ENCODE results near the gene XRCC6.
A peak's percentile ranks its signal among the peaks of the same experiment; 100 is the strongest.
"Not testable (repeated sequence)": the region's sequence is repeated elsewhere in the genome, so short reads cannot be mapped to it uniquely, and the experiment has no call there.

The XRCC6 gene

DNA sequence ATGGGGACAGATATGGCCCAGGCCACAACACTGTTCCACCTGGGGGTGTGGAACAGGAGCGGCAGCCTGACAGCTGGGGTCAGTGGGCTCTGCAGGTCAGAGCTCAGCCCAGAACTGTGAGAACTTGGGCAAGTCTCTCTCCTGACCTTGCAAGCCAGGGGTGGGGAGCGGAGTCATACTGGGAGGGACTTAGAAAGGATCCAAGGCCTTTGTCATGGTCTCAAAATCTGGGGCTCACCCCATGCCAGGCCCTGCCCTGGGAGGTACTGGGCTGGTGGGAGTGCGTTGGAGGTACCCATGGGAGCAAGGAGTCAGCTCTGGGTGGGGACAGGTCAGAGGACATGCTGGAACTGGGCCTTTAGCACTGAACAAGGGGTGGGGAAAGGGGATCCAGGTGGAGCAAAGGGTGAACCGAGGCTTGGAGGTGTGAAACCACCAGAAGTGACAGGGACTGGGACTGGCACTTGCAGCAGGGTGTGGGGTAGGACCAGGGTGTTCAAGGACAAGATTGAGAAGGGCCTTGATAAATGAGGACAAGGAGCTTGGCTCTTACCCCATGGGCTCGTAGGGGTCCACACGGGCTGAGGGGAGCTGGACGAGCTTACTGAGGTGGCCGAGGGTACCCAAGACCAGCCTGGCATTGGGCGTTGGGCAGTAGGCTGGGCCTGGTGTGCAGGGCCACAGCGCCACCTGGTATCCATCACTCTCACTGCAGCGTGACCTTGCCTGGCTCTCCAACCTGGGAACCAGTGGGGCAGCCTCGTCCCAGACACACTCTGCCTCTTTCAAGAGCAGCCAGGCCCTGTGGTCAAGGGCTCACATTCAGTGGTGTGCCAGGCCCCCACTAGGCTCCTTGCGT lies 24.1 kb upstream of the XRCC6 start:
- in situ Hi-C loops (cut with HindIII; ENCODE audit: low pct_ligation_motif_present, low pct_unique_long_range_greater_than_20kb, low sequenced_read_pairs) = no loop called here
- DNase-seq = peak; percentile 59

DNA sequence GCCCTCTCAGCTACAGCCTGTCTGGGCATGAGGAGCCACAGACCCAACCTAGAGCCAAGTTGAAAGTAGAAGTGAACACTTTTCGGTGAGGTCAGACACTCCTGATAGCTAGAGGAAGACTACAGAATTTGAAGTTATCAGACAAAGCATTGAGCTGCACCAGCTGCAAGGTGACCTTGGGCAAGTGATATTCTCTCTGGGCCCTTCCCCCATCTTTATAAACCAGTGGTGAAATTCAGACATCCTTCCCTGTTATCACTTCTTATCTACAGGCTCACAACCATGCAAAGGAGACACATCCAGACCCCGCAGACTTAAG lies 23.5 kb upstream of the XRCC6 start:
- DNase-seq = no peak
- in situ Hi-C loops (cut with HindIII; ENCODE audit: low pct_ligation_motif_present, low pct_unique_long_range_greater_than_20kb, low sequenced_read_pairs) = no loop called here

DNA sequence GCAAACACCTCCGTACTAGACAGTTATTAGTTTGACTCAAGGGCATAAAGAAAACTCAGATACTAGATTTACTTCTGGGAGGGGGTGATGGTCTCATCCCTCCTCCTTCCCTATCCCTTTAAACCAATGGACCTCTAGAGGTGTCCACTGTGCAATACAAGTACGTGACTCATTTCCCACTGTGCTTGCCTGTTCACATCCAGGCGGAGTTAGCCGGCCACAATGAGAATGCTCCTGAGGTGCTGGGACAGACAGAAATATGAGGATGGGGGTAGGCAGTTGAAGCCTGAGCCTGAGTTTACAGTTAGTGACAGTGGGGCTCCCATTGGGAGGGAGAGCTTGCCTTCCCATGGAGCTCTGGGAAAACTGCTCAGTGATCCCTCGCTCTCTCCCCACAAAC lies 23.0 kb upstream of the XRCC6 start:
- in situ Hi-C loops (cut with HindIII; ENCODE audit: low pct_ligation_motif_present, low pct_unique_long_range_greater_than_20kb, low sequenced_read_pairs) = no loop called here
- peak; percentile 72 for DNase-seq

DNA sequence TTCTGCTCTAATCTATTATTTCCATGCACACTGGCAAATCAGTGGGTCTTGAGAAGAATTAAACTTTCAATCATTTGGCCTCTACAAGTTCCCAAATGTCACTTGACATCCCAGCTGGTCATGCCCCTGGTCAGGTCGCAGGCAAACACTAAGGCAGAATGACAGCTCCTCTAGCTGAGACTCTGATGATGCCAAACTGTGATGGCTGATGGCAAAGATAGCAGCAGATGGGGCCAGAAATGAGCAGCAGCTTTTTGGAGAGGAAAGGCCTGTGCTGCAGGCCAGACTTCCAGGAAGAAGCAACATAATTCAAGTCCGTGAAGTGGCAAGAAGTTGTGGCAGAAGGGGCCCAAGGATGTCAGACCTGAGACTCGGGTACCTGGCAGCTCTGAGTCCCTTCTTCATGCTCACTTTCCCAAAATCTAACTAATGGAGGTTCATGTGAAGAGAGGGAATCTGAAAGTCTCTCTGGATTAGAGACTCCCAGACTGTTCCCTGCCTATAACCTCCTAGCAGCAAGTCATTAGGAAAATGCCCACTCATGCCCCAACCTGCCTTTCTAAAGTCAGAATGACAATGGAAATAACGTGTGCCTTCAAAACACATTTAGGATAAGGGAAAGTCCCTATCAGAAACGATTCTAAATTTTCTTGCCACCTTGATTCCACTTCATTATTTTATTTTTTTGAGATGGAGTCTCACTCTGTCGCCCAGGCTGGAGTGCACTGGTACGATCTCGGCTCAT lies 22.0 kb upstream of the XRCC6 start:
- DNase-seq = no peak
- in situ Hi-C loops (cut with HindIII; ENCODE audit: low pct_ligation_motif_present, low pct_unique_long_range_greater_than_20kb, low sequenced_read_pairs) = no loop called here

GRCh38 chr22:41600976-41601375 lies 20.1 kb upstream of the XRCC6 start:
- in situ Hi-C loops (cut with HindIII; ENCODE audit: low pct_ligation_motif_present, low pct_unique_long_range_greater_than_20kb, low sequenced_read_pairs) = no loop called here
- DNase-seq = no peak

DNA sequence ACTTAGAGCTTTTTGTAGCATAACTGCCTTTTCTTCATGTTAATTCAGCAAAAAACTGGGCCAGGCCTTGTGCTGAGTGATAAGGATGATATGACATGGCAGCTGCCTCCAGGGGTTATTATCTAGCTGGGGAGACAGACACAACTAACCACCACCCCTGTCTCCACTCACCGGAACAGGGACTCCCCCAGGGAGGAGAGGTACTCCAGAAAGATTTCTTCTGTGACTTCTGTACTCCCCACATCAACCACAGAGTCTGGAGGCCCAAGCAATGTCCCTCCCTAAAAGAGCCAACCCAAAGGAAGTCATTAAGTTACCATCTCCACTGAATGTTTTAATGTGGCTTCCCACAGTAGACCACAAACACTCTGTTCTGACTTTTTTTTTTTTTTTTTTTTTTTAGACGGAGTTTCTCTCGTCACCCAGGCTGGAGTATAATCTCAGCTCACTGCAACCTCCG lies 17.2 kb upstream of the XRCC6 start:
- DNase-seq = no peak
- in situ Hi-C loops (cut with HindIII; ENCODE audit: low pct_ligation_motif_present, low pct_unique_long_range_greater_than_20kb, low sequenced_read_pairs) = no loop called here

GRCh38 chr22:41608386-41608785 lies 12.7 kb upstream of the XRCC6 start:
- in situ Hi-C loops (cut with HindIII; ENCODE audit: low pct_ligation_motif_present, low pct_unique_long_range_greater_than_20kb, low sequenced_read_pairs) = no loop called here
- no peak for DNase-seq

DNA sequence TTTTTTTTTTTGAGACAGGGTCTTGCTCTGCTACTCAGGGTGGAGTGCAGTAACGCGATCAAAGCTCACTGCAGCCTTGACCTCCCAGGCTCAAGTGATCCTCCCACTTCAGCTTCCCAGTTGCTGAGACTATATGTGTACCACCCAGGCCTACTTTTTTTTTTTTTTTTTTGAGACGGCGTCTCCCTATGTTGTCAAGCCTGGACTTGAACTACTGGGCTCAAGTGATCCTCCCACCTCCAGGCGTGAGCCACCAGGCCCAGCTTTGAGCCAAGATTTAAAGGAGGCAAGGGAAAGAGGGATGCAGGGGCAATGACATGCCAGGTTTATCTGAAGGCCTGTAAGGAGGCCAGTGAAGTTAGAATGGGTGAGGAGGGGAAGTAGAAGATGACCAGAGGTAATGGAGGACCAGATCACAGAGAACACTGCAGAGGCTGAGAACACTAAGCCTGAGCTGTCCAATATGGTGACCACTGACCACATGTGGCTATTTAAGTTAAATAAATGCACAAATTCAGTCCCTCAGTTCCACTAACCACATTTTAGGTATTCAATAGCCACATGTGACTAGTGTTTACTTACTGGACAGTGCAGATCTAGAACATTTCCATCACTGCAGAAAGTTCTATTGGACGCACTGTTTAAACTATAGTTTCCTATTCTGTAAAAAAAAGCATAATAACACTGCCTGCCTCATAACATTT lies 8.3 kb upstream of the XRCC6 start:
- DNase-seq = no peak
- in situ Hi-C loops (cut with HindIII; ENCODE audit: low pct_ligation_motif_present, low pct_unique_long_range_greater_than_20kb, low sequenced_read_pairs) = no loop called here

DNA sequence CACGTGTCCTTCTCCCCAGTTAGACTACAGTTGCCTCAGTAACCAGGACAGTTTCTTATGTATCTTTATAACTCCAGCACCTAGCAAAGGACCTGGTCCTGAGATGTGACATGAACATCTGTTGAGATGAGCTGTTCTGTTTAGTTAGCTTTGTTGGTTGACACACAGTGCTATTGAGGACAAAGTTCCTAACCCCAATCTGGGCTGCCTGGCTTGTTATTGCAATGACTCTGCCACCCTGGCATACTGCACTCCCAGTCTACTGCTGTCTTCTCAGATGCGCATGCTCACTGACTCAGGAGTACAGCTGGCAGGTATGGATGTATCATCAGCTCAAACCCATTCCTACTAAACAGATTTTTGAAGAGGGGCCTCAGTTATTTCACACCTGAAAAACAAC lies 7.6 kb upstream of the XRCC6 start:
- in situ Hi-C loops (cut with HindIII; ENCODE audit: low pct_ligation_motif_present, low pct_unique_long_range_greater_than_20kb, low sequenced_read_pairs) = no loop called here
- no peak for DNase-seq

DNA sequence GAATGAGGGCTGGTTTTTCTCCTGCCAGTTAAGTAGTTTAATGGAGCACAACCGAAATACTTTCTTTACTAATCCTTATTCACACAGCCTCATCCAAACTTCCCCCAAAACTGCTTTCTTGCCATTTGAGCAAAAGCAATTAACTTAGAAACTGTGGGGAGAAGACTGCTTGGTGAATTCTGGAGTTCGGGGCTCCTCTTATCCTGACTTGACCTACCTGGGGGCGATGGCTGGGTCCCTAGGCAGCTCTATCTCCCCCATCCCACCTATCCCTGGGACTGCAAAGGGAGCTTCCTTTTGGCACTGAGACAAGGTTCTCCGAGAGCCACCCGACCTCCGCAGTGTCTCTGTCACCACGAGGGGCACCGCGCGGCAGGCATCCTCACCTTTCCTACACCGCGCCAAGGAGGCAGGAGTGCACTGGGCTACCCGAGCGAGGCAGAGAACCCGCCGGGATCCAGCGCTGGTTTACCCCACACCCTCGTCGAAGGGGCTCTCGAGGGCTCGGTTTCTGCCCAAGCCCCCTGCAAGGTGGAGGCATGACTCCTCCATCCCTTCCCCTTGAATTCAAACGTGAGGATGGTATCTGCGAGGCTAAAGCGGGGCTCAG lies 1.0 kb upstream of the XRCC6 start:
- in situ Hi-C loops (cut with HindIII; ENCODE audit: low pct_ligation_motif_present, low pct_unique_long_range_greater_than_20kb, low sequenced_read_pairs) = no loop called here
- DNase-seq = peak; percentile 33

DNA sequence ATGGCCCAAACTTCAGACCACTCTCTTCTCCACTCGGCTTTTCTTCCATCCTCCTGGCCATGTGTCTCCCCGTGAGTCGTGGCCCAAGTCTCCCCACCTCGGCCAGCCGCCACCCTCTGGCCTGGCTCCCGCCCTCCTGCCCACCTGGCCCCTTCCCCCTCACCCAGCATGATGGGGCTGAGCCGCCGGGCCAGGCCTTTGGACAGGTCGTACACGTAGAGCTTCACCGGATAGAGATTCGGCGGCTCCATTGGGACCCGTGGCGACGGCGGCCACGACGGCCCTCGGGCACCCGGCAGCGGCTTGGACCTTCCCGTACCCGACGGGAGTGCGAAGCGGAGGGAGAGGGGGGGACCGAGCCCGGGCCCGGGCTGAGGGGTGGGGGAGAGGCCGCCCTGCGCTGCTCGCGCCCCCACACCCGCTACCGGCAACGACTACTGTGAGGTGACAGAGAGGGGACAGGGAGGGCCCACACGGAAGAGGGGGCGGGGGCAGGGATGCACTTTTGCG lies 451 bp upstream of the XRCC6 start, which contains the start of gene DESI1:
Gene DESI1, minus strand, starts transcription at position 455 of the 510 bp plus-strand sequence. Its CDS starts 204 bp downstream, at position 251.
- DNase-seq = peak; percentile 51
- in situ Hi-C loops (cut with HindIII; ENCODE audit: low pct_ligation_motif_present, low pct_unique_long_range_greater_than_20kb, low sequenced_read_pairs) = no loop called here

GRCh38 chr22:41621911-41622179 lies 750 bp downstream of the XRCC6 start:
- DNase-seq = no peak
- in situ Hi-C loops (cut with HindIII; ENCODE audit: low pct_ligation_motif_present, low pct_unique_long_range_greater_than_20kb, low sequenced_read_pairs) = no loop called here

DNA sequence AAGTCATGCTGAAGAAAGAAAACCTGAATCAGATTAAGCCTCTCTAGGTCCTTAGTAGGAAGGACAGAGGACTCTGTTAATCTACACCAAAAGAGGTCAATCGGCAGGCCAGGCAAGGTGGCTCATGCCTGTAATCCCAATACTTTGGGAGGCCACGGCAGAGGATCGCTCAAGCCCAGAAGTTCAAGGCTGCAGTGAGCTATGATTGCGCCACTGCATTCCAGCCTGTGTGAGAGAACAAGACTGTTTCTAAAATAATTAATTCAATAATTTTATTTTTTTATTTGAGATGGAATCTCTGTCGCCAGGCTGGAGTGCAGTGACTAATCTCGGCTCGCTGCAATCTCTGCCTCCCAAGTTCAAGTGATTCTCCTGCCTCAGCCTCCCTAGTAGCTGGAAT lies 4.5 kb downstream of the XRCC6 start:
- in situ Hi-C loops (cut with HindIII; ENCODE audit: low pct_ligation_motif_present, low pct_unique_long_range_greater_than_20kb, low sequenced_read_pairs) = no loop called here
- DNase-seq = no peak

GRCh38 chr22:41631115-41631514 lies 10.0 kb downstream of the XRCC6 start:
- in situ Hi-C loops (cut with HindIII; ENCODE audit: low pct_ligation_motif_present, low pct_unique_long_range_greater_than_20kb, low sequenced_read_pairs); DNase-seq: not testable (repeated sequence)

GRCh38 chr22:41631615-41632014 lies 10.5 kb downstream of the XRCC6 start:
- in situ Hi-C loops (cut with HindIII; ENCODE audit: low pct_ligation_motif_present, low pct_unique_long_range_greater_than_20kb, low sequenced_read_pairs); DNase-seq: not testable (repeated sequence)

GRCh38 chr22:41634610-41635009 lies 13.5 kb downstream of the XRCC6 start:
- DNase-seq; in situ Hi-C loops (cut with HindIII; ENCODE audit: low pct_ligation_motif_present, low pct_unique_long_range_greater_than_20kb, low sequenced_read_pairs): not testable (repeated sequence)

GRCh38 chr22:41636467-41636866 lies 15.4 kb downstream of the XRCC6 start:
- peak; percentile 64 for DNase-seq
- in situ Hi-C loops (cut with HindIII; ENCODE audit: low pct_ligation_motif_present, low pct_unique_long_range_greater_than_20kb, low sequenced_read_pairs) = no loop called here

DNA sequence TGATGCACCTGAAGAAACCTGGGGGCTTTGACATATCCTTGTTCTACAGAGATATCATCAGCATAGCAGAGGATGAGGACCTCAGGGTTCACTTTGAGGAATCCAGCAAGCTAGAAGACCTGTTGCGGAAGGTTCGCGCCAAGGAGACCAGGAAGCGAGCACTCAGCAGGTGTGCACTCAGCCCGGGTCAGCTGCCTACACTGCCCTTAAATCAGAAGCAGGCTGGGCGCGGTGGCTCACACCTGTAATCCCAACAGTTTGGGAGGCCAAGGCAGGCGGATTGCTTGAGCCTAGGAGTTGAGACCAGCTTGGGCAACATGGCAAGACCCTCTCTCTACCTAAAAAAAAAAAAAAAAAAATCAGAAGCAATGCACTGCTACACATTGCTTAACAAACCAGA lies 16.5 kb downstream of the XRCC6 start:
- DNase-seq; in situ Hi-C loops (cut with HindIII; ENCODE audit: low pct_ligation_motif_present, low pct_unique_long_range_greater_than_20kb, low sequenced_read_pairs): not testable (repeated sequence)

GRCh38 chr22:41638124-41638523 lies 17.0 kb downstream of the XRCC6 start:
- no peak for DNase-seq
- in situ Hi-C loops (cut with HindIII; ENCODE audit: low pct_ligation_motif_present, low pct_unique_long_range_greater_than_20kb, low sequenced_read_pairs) = no loop called here
